DMS114 treated with DMSO at 0.1 percent for 48 hours (cell line): ENCODE data around the gene EEPD1.
"Not testable (repeated sequence)": the region's sequence is repeated elsewhere in the genome, so short reads cannot be mapped to it uniquely, and the experiment has no call there.

ENCODE experiments used
- DNase-seq: peaks from one replicate; lab custom pipeline; 2025; ENCODE audit not compliant: unreplicated experiment; lab: John Stamatoyannopoulos, UW

The EEPD1 gene

DNA sequence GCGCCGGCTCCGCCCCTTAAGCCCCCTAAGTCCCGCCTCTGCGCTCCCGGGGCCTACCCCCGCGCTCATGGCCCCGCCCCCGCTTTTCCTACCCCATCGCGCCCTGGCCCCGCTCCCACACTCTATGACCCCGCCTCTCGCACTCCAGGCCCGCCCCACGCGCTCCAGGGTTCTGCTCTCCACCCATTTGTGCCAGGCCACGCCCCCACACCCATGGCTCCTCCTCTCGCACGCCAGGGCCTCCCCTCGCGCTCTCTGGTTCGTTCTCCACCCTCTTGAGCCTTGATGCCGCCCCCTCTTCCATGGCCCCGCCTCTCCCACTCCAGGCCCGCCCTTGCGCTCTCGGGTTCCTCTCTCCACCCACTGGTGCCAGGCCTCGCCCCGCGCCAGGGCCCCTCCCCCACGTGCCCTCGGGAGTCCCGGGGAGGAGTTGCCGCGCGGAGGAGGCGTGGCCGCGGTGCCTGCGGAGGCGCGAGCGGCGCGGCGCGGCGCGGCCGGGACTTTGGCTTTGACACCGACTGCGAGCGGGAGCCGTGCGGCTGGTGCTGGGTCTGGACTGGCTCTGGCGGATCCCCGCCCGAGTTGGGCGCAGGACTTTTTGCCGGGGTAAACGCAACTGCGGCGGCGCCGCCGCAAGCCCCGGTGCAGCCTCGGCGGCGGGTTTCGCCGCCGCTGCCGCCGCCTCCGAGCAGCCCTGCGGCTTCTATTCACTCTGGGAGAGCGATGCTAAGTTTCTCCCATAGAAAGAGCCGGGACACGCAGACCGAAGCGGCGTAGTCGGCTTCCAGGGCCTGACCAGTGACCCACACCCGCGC, at the start of gene EEPD1:
EEPD1 (plus strand) TSS at position 499 of the 815 bp plus-strand sequence. CDS start 1,071 bp downstream, outside the sequence.
- DNase-seq = peak; percentile 96

- no peak for DNase-seq
These were observed 49.1 kb upstream of the EEPD1 start for GRCh38 chr7:36103837-36104561.

- not testable (repeated sequence) for DNase-seq
These were observed 45.8 kb upstream of the EEPD1 start for GRCh38 chr7:36106972-36107908.

GRCh38 chr7:36107926-36108631, 45.0 kb upstream of the EEPD1 start:
- DNase-seq = no peak

- DNase-seq = no peak
These were observed 43.9 kb upstream of the EEPD1 start for GRCh38 chr7:36109013-36109627.

- DNase-seq = no peak
These were observed 42.5 kb upstream of the EEPD1 start for GRCh38 chr7:36110584-36110983.

- DNase-seq = no peak
These were observed 40.1 kb upstream of the EEPD1 start for GRCh38 chr7:36112969-36113368.

GRCh38 chr7:36114355-36114754, 38.7 kb upstream of the EEPD1 start:
- DNase-seq = no peak

DNA sequence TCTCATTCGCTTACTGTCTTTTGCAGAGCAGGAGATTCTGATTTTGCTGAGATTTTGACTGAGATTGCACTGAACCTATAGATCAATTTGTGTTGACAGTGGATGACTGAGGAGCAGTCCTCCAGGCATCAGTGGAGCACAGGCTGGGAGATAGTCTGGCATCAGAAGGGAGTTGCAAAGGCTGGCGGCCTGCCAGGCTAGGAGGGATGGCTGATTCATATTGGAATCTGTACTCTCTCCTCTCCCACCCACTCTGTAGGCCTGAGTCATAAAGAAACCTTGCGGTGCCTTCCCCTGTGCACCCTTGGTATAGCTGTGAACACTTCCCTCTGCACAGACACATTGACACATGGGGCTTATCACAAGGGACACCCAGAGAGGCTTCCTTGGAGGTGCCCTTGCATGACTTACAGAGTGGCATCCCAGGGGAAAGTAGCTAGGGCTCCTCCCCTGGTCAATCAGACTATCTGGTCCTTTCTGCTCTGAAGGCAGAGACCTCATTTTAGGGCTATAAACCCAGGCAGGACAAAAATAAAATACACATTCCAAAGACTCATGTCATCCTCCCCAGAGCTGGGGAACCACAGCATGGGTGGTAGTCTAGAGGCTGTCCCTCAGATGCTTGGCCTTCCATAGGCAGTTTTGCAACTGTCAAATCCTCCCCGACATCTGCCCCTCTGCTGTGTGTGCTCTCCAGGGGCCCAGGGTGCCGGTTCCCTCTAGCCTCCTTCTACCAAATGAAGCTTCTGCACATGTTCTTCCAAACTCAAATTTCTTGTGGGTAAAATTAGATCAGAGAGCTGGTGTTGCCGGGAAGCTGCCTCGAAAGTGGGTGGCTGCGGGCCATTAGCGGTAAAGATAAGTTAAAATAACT, 37.4 kb upstream of the EEPD1 start:
- no peak for DNase-seq

GRCh38 chr7:36116347-36117202, 36.5 kb upstream of the EEPD1 start:
- no peak for DNase-seq

- DNase-seq = no peak
These were observed 35.7 kb upstream of the EEPD1 start for GRCh38 chr7:36117203-36117840.

DNA sequence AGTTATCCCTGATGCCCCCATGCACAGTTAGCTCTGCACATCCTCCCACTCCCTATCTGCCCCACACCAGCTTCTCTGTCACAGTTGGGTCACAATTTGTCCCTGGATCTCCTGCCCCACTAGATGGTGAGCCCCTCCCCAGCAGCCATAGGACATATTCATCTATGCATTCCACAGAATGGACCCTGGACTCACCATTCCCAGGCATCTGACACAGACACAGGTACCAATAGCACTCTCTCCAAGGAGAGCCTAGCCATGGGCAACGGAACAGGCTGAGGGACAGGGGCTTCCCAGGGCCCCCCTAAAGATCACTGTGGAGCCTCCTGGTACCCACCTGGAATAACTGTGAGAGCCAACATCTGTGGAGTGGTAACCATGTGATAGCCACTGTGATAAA, 34.7 kb upstream of the EEPD1 start:
- no peak for DNase-seq

DNA sequence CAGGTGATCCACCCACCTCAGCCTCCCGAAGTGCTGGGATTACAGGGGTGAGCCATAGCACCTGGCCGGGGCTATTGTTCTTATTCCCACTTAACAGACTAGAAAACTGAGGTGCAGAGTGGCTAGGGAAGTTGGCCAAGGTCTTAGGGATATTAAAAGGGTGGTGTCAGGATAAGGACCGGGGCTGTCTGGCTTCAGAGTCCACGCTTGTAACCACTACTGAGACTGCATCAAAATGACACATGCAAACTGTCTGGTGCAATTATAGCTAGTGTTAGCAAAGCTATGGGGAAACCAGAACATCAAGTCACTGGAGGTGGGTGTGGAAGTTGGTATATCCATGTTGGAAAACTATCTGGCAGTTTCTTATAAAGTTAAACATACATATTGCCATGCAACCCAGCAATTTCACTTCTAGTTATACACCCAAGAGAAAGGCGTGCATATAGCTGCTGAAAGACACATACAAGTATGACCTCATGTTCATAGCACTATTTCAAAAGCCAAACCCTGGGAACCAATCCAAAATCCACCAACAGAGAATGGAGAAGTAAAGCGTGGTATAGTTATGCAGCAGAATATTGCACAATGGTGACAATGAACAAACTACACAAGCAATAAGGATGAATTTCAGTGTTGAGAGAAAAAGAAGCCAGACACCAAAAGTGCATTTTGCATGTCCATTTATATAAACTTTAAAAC, 33.9 kb upstream of the EEPD1 start:
- no peak for DNase-seq

- not testable (repeated sequence) for DNase-seq
These were observed 32.9 kb upstream of the EEPD1 start for GRCh38 chr7:36119983-36120646.

DNA sequence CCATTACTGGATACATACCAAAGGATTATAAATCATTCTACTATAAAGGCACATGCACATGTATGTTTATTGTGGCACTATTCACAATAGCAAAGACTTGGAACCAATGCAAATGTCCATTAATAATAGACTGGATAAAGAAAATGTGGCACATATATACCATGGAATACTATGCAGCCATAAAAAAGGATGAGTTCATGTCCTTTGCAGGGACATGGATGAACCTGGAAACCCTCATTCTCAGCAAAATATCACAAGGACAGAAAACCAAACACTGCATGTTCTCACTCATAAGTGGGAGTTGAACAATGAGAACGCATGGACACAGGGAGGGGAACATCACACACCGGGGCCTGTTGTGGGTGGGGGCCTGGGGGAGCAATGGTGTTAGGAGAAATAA, 27.4 kb upstream of the EEPD1 start:
- DNase-seq = not testable (repeated sequence)

GRCh38 chr7:36127075-36127740, 25.8 kb upstream of the EEPD1 start:
- DNase-seq = no peak
